Thyroid gland (tissue), 4 donors: ENCODE results near the gene RITA1. TPM values are rescaled to one million over a fixed set of nuclear protein-coding genes. Genes with fewer than 3 reads are reported as not detected.
A peak's percentile ranks its signal among the peaks of the same experiment; 100 is the strongest.

Experiments used
- DNase-seq, 2 donors: peaks; one replicate each; pipeline ENCODE4 v3.0.0-alpha.2; 2019
- H3K27ac ChIP-seq, 3 donors: fragments of 200-600 bp; sonication (generic); 1 replicate in 2 of 3; 2 replicates in 1 of 3; pipeline ENCODE4 v1.5.1; 2016 to 2019; ENCODE audit warnings: mild to moderate bottlenecking in 1 of 3, moderate library complexity in 1 of 3
- H3K27me3 ChIP-seq: fragments of 200-600 bp; sonication (generic); one replicate; pipeline ENCODE4 v1.5.1; 2019
- H3K36me3 ChIP-seq, 2 donors: fragments of 200-600 bp; sonication (generic); one replicate each; pipeline ENCODE4 v1.5.1; 2016 to 2019
- H3K4me1 ChIP-seq, 2 donors: fragments of 200-600 bp; sonication (generic); one replicate each; pipeline ENCODE4 v1.5.1; 2017 to 2019
- H3K4me3 ChIP-seq, 3 donors: fragments of 200-600 bp; sonication (generic); replicated peaks in 1 of 3; 1 replicate in 2 of 3; 2 replicates in 1 of 3; pipeline ENCODE4 v1.5.1; 2016; ENCODE audit warnings: mild to moderate bottlenecking in 1 of 3
- H3K9me3 ChIP-seq: fragments of 200-600 bp; sonication (generic); one replicate; pipeline ENCODE4 v1.5.1; 2017
- CTCF ChIP-seq, 6 experiments: fragments of 200-600 bp in 3 of 6; fragments of 450-650 bp in 3 of 6; sonication (generic) in 3 of 6; IDR thresholded peaks; one replicate each; pipeline ENCODE4 v1.5.1; 2016 to 2019; ENCODE audit warnings: antibody characterized with exemption in 6 of 6, mild to moderate bottlenecking in 2 of 6, inconsistent platforms in 1 of 6, moderate library complexity in 1 of 6
- POLR2A ChIP-seq, 2 donors: fragments of 450-650 bp; IDR thresholded peaks; one replicate each; pipeline ENCODE4 v1.6.1; 2017; ENCODE audit warnings: antibody characterized with exemption in 2 of 2, mild to moderate bottlenecking in 2 of 2, moderate library complexity in 1 of 2
- WGBS, 2 donors: methylation state at CpG; one replicate each; pipeline ENCODE4 v1.1.5; 2017; 5-methylcytosine and 5-hydroxymethylcytosine counted together
- intact Hi-C: fragments of 100-400 bp; cut with DNase I; formaldehyde crosslinking; loops from one replicate; pipeline ENCODE4 v1.15.1; 2023
- total RNA-seq, 4 donors: library from RNA; depleted of rRNA; stranded (reverse); fragments of >200 nt; gene quantifications; one replicate each; pipeline ENCODE4 v1.2.3, GENCODE V29; 2016

Gene RITA1
- total RNA-seq, 4 donors from 2014 or later, result 26.6 to 39.6 (median 32.8) TPM

DNA sequence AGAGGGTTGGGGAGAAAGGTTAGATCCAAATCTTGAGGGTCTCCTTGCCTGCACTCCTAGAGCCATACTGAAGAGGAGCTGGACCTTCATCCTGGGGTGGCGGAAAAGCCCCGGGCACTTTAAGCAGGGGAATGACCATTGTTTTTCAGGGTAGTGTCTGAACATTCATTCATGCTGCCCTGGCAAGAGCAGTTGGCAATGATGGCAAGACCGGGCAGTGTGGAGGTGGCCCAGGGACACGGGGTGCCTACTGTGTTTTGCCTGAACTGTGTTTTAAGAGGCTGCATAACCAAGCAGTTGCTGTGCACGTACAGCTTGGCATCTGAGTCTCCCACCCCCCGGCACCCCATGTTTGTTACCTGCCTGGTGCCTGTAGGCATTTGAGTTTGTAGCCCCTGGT lies 50.5 kb downstream of the RITA1 start:
- WGBS, 2 donors, result 38 to 60% methylated on average over 5 to 6 of the region's 6 CpGs
- peaks cover 96 to 100% of the 10 kb centered on the region in 2 donors for H3K4me1 ChIP-seq
- peak overlapping the region; percentile 94 to 98 (median 96) for H3K27ac ChIP-seq
- H3K9me3 ChIP-seq, result no peaks in the 10 kb centered on the region
- H3K4me3 ChIP-seq, result no peak overlapping the region
- DNase-seq, result peak; percentile 80 to 83
- TF ChIP-seq CTCF (IDR thresholded peaks at IDR 0.05), result no peak
- TF ChIP-seq POLR2A (IDR thresholded peaks at IDR 0.05), result no peak
- peaks cover 8 to 10% of the 10 kb centered on the region in 2 donors for H3K36me3 ChIP-seq
- intact Hi-C loops, result no loop called here
- H3K27me3 ChIP-seq, result no peaks in the 10 kb centered on the region

DNA sequence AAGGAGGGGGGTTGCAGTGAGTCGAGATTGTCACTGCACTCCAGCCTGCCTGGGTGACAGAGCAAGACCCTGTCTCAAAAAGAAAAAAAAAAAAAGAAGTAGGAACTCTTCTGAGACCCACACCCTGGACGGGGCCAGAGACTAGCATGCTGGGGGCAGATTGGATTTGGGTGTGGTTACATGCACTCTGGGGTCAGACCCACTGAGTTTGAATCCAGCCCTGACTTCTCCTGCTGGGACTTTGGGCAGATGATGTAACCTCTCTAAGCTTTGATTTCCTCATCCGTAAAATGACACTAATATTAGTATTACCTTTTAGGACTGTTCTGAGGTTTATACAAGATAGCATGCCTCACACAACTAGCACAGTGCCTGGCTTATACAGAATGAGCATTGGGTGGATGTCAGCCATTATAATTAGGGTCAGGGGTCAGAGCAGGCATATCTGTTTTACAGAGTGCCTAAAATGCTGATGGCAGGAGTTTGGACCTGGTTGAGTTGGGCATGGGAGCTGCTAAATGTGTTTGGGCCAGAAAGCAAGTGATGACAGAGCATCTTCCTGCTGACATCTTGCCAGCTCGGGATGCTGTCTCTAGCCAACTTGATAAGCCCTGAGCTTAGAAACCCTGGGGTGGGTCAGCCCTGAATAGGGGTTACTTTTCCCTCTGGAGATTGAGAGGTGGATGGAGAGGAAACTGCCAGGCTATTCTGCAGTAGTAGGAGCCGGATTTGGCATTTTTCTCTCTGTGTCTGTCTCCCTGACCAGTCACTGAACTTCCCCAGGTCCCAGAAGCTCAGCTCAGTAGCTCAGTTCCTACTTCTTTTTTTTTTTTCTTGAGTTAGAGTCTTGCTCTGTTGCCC lies 51.2 kb downstream of the RITA1 start:
- H3K36me3 ChIP-seq, result peaks cover 2 to 7% of the 10 kb centered on the region in 2 donors
- peak overlapping the region; percentile 94 to 98 (median 96) for H3K27ac ChIP-seq
- DNase-seq, result peak in 1 of 2 donors; percentile 2
- H3K27me3 ChIP-seq, result no peaks in the 10 kb centered on the region
- H3K4me3 ChIP-seq, result no peak overlapping the region
- peaks cover 96 to 99% of the 10 kb centered on the region in 2 donors for H3K4me1 ChIP-seq
- no peaks in the 10 kb centered on the region for H3K9me3 ChIP-seq
- intact Hi-C loops, result no loop called here
- no peak for TF ChIP-seq CTCF (IDR thresholded peaks at IDR 0.05)
- TF ChIP-seq POLR2A (IDR thresholded peaks at IDR 0.05), result no peak
- WGBS, 2 donors, result 74 to 75% methylated on average over 5 of the region's 5 CpGs

DNA sequence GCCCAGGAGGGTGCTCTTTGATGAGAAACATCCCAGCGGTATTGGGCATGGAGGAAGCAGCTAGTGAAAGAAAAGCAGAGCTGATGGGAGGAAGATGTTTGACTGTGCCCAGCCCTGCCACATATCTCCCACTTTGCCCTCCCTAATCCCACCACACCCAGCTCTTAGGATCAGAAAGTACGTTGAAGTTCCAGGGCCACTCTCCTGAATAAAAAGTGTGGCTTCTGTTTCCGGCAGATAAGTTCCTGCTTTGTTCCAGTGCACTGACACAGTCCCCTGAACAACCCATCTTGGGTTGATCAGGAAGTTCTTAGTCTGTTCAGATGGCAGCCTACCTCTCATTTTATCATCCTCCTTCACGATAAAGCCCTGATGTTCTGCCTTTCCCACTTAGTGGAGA lies 52.2 kb downstream of the RITA1 start:
- DNase-seq, result peak in 1 of 2 donors; percentile 2
- Histone ChIP-seq H3K4me1 (peaks cover 97 to 99% of the 10 kb centered on the region in 2 donors), H3K9me3 (no peaks in the 10 kb centered on the region), H3K36me3 (peaks cover 0 to under 1% of the 10 kb centered on the region in 2 donors), H3K27me3 (no peaks in the 10 kb centered on the region), H3K4me3 (no peak overlapping the region), H3K27ac (peak overlapping the region; percentile 94 to 98 (median 96))
- WGBS, 2 donors, result 76 to 80% methylated on average over 4 of the region's 4 CpGs
- TF ChIP-seq CTCF (IDR thresholded peaks at IDR 0.05) (no peak), POLR2A (IDR thresholded peaks at IDR 0.05) (no peak)
- intact Hi-C loops, result no loop called here

- 65 to 74% methylated on average over 3 of the region's 3 CpGs for WGBS, 2 donors
These were observed 52.8 kb downstream of the RITA1 start for GRCh38 chr12:113238309-113238708.

More at GRCh38 chr12:113238309-113238708, 52.8 kb downstream of the RITA1 start:
- TF ChIP-seq POLR2A (IDR thresholded peaks at IDR 0.05) (no peak), CTCF (IDR thresholded peaks at IDR 0.05) (no peak)
- peaks cover 98 to 99% of the 10 kb centered on the region in 2 donors for H3K4me1 ChIP-seq
- H3K27me3 ChIP-seq, result no peaks in the 10 kb centered on the region
- no peaks in the 10 kb centered on the region for H3K36me3 ChIP-seq
- H3K4me3 ChIP-seq, result no peak overlapping the region
- DNase-seq, result peak in 1 of 2 donors; percentile 10
- no peaks in the 10 kb centered on the region for H3K9me3 ChIP-seq
- H3K27ac ChIP-seq, result peak overlapping the region; percentile 94 to 98 (median 96)
- intact Hi-C loops, result no loop called here
